HG03159 (cell line): ENCODE measurements around the gene RIN3.

ENCODE experiments used
- ATAC-seq: cut with Tn5 transposase; IDR thresholded peaks from one replicate; pipeline ENCODE4 v1.9.1; 2021; ENCODE audit warnings: mild to moderate bottlenecking, moderate library complexity; ENCODE audit not compliant: unreplicated experiment

The RIN3 gene

GRCh38 chr14:92513204-92513965 is at the start of gene RIN3:
RIN3 (plus strand) TSS chr14:92513781; CDS start chr14:92513933, 152 bp downstream.
- peak; percentile 58 for ATAC-seq

- no peak for ATAC-seq
Measured at GRCh38 chr14:92464156-92464555, 49.4 kb upstream of the RIN3 start.

- ATAC-seq, result no peak
Measured at GRCh38 chr14:92464716-92465115, 48.9 kb upstream of the RIN3 start.

GRCh38 chr14:92465353-92466055 is 48.1 kb upstream of the RIN3 start:
- no peak for ATAC-seq

- no peak for ATAC-seq
Measured at GRCh38 chr14:92466059-92466458, 47.5 kb upstream of the RIN3 start.

- ATAC-seq, result no peak
Measured at GRCh38 chr14:92469515-92469914, 44.1 kb upstream of the RIN3 start.

- ATAC-seq, result no peak
Measured at GRCh38 chr14:92470215-92470614, 43.4 kb upstream of the RIN3 start.

- ATAC-seq, result no peak
Measured at GRCh38 chr14:92470811-92471210, 42.8 kb upstream of the RIN3 start.

- ATAC-seq, result no peak
Measured at GRCh38 chr14:92471919-92472318, 41.7 kb upstream of the RIN3 start.

GRCh38 chr14:92472860-92473259 is 40.7 kb upstream of the RIN3 start:
- no peak for ATAC-seq

- no peak for ATAC-seq
Measured at GRCh38 chr14:92473261-92473968, 40.2 kb upstream of the RIN3 start.

GRCh38 chr14:92473969-92474535 is 39.5 kb upstream of the RIN3 start:
- no peak for ATAC-seq

- ATAC-seq, result no peak
Measured at GRCh38 chr14:92475037-92475436, 38.5 kb upstream of the RIN3 start.

- ATAC-seq, result no peak
Measured at GRCh38 chr14:92475451-92476187, 38.0 kb upstream of the RIN3 start.

GRCh38 chr14:92480856-92481255 is 32.7 kb upstream of the RIN3 start:
- no peak for ATAC-seq

GRCh38 chr14:92481386-92481785 is 32.2 kb upstream of the RIN3 start:
- no peak for ATAC-seq

- no peak for ATAC-seq
Measured at GRCh38 chr14:92481811-92482555, 31.6 kb upstream of the RIN3 start.

GRCh38 chr14:92482621-92483319 is 30.8 kb upstream of the RIN3 start:
- no peak for ATAC-seq

GRCh38 chr14:92484132-92484823 is 29.3 kb upstream of the RIN3 start:
- ATAC-seq, result no peak
